Iris pigment epithelial cell (primary cell): ENCODE measurements around the gene PPIE.

Experiments used
- DNase-seq: peaks from one replicate; pipeline ENCODE4 v3.0.0-alpha.2; 2011; ENCODE audit warnings: low read depth

The PPIE gene

DNA sequence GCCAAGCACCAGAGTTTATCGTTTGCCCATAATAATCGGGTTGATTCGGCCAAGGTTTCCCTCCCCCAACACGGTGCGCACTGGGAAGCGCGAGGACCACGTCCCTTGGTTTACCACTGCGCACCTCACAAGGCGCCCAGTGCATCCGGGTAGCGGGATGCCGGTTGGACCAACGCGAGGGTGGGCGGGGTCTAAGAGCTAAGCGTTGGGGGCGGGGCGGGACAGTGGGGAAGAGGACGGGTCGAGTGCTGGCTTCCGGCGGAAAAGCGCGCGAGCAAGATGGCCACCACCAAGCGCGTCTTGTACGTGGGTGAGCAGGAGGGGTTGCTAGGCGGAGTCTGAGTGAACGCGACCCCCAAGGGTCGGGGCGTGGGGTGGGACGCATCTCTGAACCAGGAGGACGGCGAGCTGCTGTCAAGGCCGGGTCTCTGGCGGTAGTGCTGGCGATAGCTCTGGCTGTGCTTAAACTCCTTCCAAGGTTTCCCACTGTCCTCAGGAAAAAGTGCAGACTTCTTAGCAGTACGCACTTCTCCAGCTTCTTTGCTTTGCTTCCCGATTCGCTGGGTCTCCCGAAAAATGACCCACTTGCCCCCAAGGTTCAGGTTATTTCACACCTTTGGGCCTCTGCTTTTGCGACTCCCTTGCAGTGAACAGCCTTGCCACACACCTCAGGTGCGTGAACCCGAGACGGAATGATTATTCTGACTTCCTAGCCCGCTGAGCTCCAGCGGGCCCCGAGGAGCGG is at the start of gene PPIE:
Gene PPIE, plus strand, starts transcription at position 261 of the 745 bp plus-strand sequence. Its CDS starts 19 bp downstream, at position 280.
- DNase-seq, result peak; percentile 90

DNA sequence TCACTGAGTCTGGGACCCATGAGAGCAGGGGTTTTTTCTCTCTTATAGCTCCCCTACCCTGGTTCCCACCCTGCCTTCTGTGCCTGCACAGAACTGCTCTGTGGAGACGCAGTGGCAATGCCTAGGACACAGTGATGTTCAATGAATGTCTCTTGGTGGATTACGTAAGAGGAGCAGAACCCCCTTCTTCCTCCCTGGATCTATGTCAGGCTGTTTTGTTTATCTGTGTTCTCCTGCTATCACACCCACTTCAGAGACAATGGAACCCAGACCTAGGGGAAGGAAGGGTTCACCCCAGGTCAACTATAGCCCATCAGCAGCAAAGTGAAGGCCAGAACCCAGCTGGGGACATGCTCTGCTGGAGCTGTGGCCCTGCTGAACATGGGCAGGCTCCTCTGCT is 49.5 kb upstream of the PPIE start:
- no peak for DNase-seq

DNA sequence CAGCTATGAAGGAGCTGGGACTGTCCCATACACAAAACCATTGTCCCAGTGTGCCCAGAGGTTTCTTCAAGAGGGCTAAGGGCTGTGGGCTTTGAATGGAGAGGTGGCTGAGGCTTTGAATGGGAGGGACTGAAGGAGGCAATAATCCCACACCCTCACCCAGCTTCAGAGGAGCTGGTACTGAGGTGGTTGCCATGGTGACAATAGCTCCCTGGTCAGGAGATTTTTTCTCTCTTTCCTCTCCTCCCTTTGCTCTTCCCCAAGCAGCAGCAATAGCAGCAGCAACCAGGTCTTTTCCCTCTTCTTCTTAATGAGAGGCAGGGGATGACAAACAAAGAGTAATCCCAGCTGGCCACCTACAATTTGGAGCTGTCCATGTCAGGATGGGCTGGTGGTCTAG is 49.0 kb upstream of the PPIE start:
- DNase-seq, result no peak

DNA sequence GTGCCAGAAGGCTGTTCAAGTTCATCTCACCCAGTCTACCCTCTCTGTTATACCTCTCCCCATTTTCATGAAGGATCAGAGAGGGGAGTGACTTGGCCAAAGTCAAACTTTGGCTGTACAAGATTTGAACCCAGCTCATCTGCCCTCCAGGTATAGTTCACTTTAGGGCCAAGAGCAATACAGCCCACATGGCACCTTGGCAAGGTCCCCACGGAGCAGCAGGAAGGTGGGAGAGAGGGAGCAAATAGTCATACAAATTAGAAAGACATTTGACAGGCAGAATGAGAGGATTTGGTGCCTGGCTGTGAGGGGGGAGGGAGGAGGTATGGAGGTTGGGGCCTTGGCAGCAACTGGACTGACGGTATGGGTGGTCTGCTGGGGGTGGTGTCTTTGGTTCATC is 48.5 kb upstream of the PPIE start:
- DNase-seq, result no peak

DNA sequence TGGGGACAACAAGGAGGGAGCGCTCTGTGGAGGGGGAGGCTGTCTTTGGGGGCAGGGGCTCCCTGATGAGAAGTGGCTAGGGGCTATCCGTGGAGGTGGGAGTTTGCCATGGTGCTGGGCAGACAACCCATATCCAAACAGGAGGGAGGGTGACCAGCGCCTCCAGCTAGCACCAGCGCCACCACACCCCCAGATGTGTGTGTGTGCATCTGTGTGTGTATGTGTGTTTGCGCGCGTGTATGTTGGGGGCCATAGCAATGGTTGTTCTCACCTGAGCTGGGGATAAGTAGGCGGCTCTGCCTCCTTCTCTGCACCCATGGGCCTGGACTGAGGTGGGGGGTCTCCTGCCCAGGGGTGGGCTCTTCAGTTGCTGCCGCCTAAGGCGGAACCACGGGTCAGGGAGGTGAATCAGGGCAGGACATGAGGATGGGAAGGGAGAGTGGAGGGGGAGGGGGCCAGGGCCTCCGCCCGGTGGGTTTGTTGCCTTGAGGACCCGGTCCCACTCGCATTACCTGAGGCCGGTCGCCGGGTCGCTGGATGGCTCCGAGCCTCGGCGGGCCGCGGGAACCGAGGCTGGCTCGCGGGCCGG is 47.8 kb upstream of the PPIE start:
- no peak for DNase-seq

DNA sequence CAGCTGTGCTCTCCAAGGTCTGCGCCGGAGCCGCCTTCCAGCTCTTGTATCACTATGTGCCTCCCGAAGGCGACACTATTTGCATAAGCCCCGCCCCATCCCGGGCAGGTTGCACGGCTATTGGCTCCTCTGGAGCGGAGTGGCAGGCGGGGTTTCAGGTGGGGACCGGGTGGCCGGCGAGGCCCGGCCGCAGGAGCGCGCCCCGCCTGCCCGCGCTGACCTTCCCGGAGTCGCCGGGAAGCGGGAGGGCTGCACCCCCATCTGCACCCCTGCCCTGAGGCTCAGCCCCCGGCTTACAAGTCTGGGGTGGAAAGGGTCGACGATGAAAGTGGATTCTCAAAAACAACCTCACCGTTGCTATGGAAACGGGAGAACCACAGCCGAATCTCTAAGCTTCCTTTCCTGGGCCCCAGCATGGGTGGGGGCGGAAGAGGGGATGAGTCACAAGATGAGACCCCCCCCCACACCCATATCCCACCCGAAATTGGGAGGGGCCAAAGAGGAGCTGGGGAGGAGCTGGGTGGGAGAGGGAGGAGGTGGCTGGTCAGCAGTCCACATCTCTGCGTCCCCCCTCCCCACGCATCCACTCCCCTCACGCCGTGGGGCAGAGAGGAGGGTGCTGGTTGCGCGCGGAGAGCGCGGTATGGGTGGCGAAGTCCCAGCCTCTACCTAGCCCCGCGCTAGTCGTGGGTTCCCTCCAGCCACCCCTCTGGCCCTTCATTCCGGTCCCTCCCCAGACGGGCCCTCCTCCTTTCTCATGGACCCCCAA is 47.1 kb upstream of the PPIE start, which contains the start of gene HPCAL4:
Gene HPCAL4, minus strand, starts transcription at position 51 of the 769 bp plus-strand sequence. CDS start 6,830 bp downstream, outside the sequence.
- peak; percentile 59 for DNase-seq

DNA sequence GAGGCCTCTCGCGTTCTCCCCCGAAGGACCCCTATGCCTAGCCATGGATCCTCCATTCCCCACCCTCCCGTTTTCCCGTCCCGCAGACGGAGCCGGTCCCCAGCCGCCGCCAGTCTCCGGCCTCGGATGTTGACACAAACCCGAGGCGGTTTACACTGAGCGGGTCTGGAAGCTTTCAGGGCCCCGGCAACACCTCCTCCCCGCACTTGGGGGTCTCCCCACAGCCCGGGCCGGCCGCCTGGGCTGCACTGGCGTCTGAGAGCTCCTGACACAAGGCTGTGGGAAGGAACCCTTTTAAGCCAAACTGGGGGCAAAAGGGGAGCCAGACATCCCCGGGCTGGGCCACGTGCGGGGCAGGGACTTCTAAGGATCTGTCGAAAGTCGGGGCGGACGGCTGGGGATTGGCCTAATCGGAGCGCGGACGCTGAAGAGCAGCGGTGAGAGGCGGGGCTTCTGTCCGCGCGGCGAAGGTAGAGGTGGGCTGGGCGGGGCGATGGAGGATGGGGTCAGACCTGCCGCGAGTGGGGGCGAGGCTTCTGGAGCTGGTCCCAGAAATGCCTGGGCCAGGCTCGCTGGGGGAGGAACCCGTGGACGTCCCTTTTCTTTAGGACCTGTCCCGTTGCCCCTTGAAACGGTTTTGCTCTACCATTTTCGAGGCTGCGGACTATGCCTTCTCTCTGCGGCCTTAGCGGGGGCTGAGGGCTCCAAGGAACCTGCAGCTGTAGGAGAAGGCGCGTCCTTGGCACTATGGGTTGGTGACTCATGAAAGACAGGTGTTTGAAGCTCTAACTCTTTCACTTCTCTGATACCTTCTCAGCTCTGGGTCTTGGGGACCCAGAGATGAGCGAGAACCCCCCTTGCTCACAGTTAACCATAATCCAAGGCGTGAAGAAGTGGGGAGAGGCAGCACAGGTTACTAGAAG is 46.3 kb upstream of the PPIE start:
- DNase-seq, result no peak

DNA sequence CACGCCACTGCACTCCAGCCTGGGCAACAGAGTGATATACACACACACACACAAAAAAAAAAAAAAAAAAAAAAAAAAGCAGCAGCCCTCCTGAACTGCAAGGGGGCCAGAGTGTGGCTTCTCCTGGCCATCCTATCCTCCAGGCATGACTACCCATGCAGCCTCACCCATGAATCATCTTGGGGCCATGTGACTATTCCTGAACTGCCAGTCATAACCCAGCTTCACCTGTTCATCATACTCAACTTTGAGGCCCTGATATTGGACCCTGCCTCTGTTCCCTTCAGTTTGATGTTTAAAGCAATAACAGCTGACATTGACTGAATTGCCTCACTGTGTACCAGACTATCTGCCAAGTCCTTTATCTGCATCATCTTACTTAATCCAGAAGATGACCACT is 44.7 kb upstream of the PPIE start:
- DNase-seq, result no peak

DNA sequence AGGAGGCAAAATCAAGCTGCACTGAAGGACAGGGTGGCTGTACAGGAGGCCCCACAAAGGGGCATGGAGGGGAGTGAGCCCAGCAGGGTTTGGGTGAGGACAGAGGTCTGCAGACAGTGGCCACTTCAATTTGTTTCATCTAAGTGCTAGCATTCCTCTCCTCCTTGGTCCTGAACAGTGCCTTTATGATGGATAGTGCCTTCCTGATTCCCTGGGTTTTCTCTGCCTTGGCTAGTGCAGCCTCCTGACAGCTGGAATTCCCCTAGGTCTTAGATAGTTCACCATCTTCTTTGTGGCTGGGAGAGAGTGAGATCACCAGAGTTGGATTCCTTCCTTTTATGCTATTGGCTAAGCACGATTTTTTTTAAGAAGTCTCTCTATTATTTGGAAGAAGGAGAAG is 43.7 kb upstream of the PPIE start:
- DNase-seq, result no peak

DNA sequence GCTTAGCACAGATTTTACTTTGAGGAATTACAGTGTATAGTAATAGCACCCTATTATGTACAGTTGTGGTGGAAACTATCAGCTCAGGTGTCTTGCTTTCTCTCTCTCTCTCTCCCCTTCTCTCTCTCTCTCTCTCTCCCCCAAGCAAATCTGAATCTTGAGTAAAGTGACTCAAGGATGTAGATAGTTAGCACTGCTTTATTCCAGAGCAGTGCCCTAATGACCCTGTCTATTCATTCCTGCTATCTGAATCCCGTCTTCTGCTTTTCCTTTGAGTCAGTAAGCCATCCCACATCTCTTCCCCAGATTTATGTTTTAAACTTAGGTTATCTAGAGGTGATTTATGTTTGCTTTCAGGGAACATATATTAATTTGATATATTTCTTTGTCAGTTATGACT is 42.2 kb upstream of the PPIE start:
- DNase-seq, result no peak

DNA sequence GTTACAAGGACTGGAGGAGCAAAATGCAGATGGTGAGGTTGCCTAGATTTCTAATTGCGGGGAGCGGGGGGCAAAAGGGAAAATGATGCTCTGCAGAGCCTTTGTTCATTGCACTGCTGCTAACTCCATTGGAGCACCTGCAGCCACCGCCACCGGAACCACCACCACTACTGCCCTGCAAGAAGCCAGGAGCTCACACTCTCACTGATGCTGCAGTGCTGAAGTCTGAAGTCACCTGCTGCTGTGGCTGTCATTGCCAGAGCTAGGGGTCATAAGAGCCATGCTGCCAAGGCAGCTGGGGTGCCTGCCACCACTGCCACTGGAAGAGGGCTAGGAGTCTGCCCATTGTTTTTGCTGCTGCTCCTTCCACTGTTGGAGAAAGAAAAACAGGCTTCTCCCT is 40.1 kb upstream of the PPIE start:
- no peak for DNase-seq

DNA sequence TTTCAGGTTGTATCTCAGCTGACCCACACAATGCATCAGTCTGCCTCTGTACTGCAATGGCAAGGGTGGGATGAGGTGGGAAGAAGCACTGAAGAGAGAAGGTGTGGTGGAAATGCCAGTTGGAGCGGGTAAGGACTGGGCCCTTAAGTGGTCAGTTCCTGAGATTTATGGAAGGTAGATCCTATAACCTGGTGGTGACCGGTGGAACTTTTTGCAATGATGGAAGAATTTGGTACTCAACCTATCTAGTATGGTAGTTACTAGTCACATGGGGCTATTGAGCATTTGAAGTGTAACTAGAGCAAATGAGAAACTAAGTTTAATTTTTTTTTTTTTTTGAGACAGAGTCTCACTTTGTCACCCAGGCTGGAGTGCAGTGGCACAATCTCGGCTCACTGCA is 39.3 kb upstream of the PPIE start:
- DNase-seq, result no peak

DNA sequence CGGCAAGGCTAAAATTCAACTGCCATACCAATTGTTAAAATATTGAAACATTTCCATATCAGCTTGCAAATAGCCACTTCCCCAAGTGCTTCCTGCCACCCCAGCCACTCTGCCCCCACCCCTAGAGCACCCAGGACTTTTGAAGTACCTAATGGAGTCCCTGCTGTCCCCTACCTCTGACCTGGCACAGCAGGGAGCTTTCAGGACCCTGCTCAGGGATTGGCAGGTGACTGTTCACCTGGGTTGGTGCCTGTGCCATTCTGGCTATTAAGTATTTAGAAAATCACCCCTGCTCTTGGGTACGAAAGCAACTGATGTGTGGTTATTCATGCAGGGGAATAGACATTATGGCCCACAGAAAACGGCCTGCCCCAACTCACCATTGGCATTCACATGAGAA is 38.3 kb upstream of the PPIE start:
- no peak for DNase-seq

DNA sequence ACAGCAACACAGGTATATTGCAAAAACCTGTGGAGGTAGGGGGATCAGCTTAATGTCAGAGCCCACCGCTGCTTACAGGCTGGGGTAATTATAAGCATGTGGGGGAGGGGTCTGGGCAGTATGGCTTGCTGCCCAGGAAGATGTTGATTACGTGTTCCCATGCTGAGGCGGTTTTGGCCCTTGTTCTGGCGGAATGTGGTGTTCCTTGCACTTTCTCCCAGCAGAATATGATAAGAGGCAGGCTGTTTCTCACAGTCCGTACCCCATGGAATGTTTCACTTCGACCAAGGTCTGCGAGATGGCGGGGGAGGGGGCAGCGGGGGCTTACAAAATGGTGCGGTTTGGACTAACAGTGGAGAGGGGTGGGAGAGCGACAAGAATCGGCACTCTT is 37.6 kb upstream of the PPIE start:
- DNase-seq, result peak; percentile 75

DNA sequence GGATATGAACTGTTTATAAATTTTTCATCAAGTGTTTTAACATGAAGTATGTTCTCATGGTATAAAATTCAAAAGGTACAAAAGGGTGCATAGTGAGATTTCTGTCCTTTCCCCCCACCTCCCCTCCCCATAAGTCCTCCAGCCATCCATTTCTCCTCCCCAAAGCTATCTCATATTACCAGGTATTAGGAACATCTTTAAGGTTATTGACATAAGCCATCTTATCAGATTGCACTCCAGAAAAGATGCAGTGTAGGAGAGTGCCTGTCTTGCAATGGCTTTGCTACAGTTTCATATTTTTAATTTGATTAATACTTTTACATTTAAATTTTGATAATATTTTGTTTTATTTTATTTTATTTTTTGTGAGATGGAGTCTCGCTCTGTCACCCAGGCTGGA is 33.9 kb upstream of the PPIE start:
- no peak for DNase-seq

DNA sequence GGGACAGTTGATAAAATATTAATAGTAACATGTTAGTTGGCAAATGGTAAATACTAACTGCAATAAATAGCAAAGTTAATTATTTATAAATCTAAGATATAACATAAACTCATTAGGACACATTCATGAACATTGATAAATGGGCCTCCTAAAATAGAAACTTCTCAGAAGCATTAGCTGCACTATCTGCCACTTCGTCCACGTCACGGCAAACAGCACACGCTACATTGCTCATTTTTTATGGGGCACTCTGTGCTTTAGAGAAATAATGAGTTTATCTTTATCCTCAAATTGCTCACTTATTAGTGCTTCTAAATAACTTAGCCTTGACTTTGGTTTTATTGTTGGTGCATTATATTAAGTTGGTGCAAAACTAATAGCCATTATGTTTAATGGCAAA is 31.2 kb upstream of the PPIE start:
- no peak for DNase-seq

DNA sequence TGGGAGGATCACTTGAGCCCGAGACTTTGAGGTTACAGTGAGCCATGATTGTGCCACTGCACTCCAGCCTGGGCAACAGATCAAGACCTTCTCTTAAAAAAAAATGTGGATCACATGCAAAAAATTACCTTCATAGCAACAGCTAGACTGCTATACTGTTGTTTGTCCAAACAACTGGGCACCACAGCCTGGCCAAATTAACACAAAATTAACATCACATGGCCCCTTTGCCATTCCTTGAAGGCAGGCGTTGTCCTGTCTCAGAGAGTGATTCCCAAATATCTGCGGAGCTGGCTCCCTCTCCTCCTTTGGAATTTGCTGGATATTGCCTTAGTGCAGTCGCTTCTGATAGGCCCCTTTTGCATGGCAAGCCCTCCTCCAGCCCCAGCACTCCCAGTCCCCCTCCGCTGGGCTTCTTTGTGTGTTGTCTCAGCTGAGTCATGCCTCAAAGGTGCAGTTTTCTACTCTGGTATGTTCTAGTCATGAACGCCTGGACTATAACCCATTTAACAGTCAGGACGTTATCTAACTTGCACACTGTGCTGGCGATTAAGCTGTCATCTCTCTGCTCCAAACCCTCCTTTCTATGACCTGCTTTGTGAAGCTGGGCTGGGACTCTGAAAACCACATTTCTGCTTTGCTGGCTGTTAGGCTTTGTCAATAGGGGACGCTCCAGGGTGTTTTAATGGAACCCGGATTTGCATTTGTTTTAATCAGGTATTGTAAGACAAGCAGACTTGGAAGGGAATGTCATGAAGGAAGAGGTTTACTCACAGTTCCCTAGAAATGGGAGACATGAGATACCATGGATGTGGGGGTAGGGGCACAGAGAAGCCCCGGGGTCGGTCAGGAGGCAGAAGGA is 27.3 kb upstream of the PPIE start:
- DNase-seq, result peak; percentile 19

DNA sequence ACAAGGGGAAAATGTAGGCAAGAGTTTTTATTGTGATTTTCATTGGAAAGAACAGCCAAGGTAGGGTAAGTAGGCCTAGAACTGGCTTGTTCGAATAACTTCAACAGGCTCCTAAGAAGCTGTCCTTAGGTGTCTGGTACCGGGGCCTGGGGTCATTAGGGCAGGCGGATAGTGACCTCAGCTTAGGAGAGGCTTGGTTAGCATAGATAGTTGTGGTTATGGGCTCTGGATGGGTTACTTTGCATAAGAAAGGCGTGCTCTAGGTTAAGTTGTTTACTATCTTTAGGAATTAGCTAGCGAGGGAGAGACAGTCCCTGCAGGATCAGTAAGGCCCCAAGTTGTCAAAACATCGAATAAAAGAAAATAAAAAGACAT is 26.7 kb upstream of the PPIE start:
- DNase-seq, result no peak

DNA sequence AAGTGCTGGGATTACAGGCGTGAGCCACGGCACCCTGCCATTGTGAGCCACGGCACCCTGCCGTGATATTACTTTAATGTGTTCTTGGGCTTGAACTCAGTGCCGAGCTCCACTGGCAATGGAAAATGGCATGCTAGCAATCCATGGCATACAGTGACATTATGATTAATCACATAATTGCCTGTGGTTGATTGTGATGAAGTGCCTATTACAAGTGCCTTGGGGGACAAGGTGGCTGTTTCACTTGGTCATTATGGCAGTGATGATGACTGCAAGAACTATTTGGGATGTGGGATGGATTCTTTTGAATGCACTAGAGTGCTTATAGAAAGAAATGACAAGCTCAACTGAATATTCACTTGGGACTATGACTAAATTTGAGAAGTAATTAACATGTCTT is 25.1 kb upstream of the PPIE start:
- no peak for DNase-seq

DNA sequence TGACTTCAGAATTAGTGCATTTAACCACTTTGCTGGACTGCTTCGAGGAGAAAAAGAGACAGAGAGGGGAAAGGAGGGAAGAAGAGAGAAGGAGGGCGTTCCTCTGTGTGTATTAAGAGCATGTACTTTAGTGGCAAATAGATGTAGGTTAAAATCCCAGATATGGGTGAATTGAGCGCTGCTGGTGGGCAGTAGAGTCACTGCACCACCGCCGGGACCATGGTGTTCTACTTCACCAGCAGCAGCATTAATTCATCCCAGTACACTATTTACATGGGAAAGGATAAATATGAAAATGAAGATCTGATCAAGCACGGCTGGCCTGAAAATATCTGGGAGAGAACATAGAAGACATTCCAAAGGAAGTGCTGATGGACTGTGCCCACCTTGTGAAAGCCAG is 20.9 kb upstream of the PPIE start:
- DNase-seq, result no peak
